ENCODE results near the gene TMEM163. TPM values are rescaled to one million over a fixed set of nuclear protein-coding genes. Genes with fewer than 3 reads are reported as not detected.

Gene TMEM163
- polyA plus RNA-seq, 1 donor: 0.39 TPM

DNA sequence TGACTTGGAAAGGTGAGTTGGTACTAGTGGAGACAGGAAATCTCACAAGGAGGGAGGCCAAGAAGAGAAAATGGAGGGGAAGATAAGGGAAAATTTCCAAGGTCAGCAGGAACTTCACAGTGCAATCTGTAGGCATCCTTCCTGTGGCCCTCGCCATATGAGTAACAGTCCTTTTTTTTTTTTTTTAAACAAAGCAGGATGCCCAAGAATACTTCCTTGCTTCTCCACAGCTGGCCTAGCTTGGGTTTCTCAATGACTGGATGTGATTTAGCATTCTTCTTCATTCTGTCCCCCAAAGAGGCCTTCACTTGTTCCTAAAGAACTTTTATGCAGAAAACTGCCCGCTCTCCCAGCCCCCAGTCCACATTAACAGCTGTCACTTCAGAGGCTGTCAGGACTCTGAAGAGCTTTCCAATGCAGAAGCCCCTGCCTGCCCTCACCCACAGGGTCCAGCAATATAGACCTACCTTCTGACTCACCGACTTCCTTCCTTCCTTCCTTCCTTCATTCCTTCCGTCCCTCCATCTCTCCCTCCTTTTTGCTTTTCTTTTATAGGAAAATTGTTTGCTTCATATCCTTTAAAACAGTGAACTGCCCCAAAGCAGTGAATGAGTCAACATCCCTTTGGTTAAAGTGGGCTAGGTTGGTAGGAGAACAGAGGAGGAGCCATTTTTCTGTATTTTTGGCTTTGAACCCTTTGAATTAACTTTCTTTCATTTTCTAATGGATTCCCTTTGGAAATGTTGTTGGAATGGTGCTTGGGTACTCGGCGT, 292.9 kb downstream of the TMEM163 start:
- H3K36me3 ChIP-seq (ENCODE audit: control insufficient read depth, insufficient read depth, low read length): peaks cover 40% of the 10 kb centered on the region
- no peaks in the 10 kb centered on the region for H3K9me3 ChIP-seq (ENCODE audit: control insufficient read depth, low read depth, low read length)
- 100% methylated on average over 2 of the region's 6 CpGs for WGBS (ENCODE audit: insufficient coverage, low lambda C conversion rate)
- H3K27ac ChIP-seq (ENCODE audit: low read length): no peak overlapping the region
- H3K4me3 ChIP-seq (ENCODE audit: low read length): no peak overlapping the region
- no peaks in the 10 kb centered on the region for H3K4me1 ChIP-seq (ENCODE audit: control insufficient read depth, insufficient read depth, low read length)
- no peak for DNase-seq
- H3K27me3 ChIP-seq (ENCODE audit: control insufficient read depth, insufficient read depth, low read length): no peaks in the 10 kb centered on the region

DNA sequence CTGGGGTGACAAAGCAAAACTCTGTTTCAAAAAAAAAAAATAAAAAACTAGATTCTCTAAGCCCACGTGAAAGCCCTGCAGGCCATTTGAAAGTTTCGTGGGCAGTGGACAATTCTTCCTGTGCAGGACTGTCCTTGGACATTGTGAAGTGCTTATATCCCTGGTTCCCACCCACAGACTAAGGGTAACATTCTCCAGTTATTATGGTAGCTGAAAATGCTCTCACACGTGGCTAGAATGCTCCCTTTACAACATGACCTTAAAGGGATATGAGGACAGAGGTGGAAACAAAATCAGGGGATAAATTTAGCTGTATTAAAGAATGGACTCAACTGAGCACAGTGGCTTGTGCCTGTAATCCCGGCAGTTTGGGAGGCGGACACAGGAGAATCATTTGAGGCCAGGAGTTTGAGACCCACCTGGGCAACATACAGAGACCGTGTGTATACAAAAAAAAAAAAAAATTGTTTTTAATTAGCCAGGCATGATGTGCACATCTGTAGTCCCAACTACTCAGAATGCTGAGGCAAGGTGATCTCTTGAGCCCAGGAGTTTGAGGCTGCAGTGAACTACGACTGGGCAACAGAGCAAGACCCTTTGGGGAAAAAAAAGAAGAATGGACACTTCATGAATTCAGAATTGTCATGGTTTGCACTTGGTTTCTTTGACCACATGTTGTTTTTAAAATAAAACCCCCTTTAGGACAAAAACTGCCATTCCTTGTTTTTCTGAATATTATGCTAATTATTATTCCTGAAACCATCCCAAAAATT, 297.1 kb downstream of the TMEM163 start:
- no CpG with 5 or more reads among the region's 7 CpGs for WGBS (ENCODE audit: insufficient coverage, low lambda C conversion rate)
- Histone ChIP-seq H3K4me3 (ENCODE audit: low read length) (no peak overlapping the region), H3K36me3 (ENCODE audit: control insufficient read depth, insufficient read depth, low read length) (peaks cover 21% of the 10 kb centered on the region), H3K27ac (ENCODE audit: low read length) (no peak overlapping the region), H3K27me3 (ENCODE audit: control insufficient read depth, insufficient read depth, low read length) (no peaks in the 10 kb centered on the region), H3K4me1 (ENCODE audit: control insufficient read depth, insufficient read depth, low read length) (no peaks in the 10 kb centered on the region), H3K9me3 (ENCODE audit: control insufficient read depth, low read depth, low read length) (no peaks in the 10 kb centered on the region)
- DNase-seq: no peak

DNA sequence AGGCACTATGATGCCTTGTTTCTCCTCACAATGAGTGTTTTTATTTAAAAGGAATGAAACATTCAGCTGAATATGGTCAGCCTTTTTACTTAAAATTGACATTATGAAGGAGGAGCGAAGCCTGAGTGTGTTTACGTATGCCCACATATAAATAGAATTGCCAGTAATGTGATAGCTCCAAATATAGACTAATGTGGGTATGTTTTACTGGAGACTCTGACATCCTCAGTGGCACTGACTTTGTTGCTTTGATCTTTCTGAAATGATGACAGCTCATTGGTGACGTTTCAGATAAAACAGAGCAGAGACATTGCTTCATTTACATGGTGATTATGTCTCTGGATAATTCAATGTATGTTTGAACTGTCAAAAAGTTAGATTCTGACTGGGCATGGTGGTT, 297.9 kb downstream of the TMEM163 start:
- Histone ChIP-seq H3K27ac (ENCODE audit: low read length) (no peak overlapping the region), H3K9me3 (ENCODE audit: control insufficient read depth, low read depth, low read length) (no peaks in the 10 kb centered on the region), H3K36me3 (ENCODE audit: control insufficient read depth, insufficient read depth, low read length) (peaks cover 21% of the 10 kb centered on the region), H3K27me3 (ENCODE audit: control insufficient read depth, insufficient read depth, low read length) (no peaks in the 10 kb centered on the region), H3K4me3 (ENCODE audit: low read length) (no peak overlapping the region), H3K4me1 (ENCODE audit: control insufficient read depth, insufficient read depth, low read length) (no peaks in the 10 kb centered on the region)
- DNase-seq: no peak
- no CpG with 5 or more reads among the region's 3 CpGs for WGBS (ENCODE audit: insufficient coverage, low lambda C conversion rate)

DNA sequence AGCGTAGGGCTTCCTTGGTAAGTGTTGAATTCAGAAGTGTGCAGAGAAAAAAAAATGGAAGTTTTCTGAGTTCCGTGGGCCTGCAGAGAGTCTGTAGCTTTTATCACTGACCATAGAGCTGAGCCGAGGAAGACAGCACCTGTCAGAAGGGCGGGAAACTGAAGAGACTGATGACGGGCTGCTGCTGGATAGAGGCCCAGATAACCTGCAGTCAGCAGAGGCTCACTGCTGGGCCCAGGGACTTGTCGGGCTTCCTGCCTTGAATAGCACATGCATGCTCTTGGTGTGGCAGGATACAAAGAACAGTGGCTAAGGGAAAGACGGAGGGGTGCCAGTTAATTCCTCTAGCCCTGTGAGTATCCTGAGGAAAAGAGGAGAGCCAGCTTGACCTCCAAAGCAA, 298.5 kb downstream of the TMEM163 start:
- H3K36me3 ChIP-seq (ENCODE audit: control insufficient read depth, insufficient read depth, low read length): peaks cover 21% of the 10 kb centered on the region
- H3K27me3 ChIP-seq (ENCODE audit: control insufficient read depth, insufficient read depth, low read length): no peaks in the 10 kb centered on the region
- no peaks in the 10 kb centered on the region for H3K9me3 ChIP-seq (ENCODE audit: control insufficient read depth, low read depth, low read length)
- no peak for DNase-seq
- 100% methylated on average over 1 of the region's 7 CpGs for WGBS (ENCODE audit: insufficient coverage, low lambda C conversion rate)
- no peak overlapping the region for H3K4me3 ChIP-seq (ENCODE audit: low read length)
- no peaks in the 10 kb centered on the region for H3K4me1 ChIP-seq (ENCODE audit: control insufficient read depth, insufficient read depth, low read length)
- no peak overlapping the region for H3K27ac ChIP-seq (ENCODE audit: low read length)

DNA sequence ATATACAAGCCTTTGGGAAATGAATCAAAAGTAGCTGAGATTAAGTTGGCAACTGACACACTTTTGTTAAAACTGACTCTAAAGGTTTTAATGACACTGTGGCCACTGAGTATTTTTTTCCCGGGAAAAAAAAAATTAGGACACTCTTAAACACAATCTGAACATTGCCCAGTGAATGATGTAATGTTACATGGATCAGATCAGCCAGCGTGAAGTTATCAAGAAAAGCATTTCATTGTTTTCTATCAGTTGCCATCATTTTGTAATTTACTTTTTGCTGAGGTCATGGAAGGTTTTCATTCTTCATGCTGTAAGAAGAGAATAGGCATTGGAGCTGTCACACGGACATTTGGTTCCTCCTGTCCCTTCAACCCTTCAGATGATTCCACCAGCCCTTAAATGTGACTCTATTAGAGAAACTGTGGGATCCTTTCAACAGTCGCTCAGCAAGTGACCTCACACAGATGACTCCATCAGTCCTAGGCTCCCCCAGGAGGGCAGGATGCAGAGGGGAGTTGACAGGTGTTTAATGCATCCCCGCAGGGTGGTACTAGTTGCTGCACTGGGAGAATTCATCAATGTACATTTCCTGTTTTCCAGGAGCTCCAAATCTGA, 300.7 kb downstream of the TMEM163 start:
- H3K4me1 ChIP-seq (ENCODE audit: control insufficient read depth, insufficient read depth, low read length): no peaks in the 10 kb centered on the region
- DNase-seq: no peak
- no peaks in the 10 kb centered on the region for H3K27me3 ChIP-seq (ENCODE audit: control insufficient read depth, insufficient read depth, low read length)
- H3K9me3 ChIP-seq (ENCODE audit: control insufficient read depth, low read depth, low read length): no peaks in the 10 kb centered on the region
- H3K36me3 ChIP-seq (ENCODE audit: control insufficient read depth, insufficient read depth, low read length): peaks cover 10% of the 10 kb centered on the region
- WGBS (ENCODE audit: insufficient coverage, low lambda C conversion rate): 80% methylated on average over 1 of the region's 5 CpGs
- no peak overlapping the region for H3K4me3 ChIP-seq (ENCODE audit: low read length)
- H3K27ac ChIP-seq (ENCODE audit: low read length): no peak overlapping the region

DNA sequence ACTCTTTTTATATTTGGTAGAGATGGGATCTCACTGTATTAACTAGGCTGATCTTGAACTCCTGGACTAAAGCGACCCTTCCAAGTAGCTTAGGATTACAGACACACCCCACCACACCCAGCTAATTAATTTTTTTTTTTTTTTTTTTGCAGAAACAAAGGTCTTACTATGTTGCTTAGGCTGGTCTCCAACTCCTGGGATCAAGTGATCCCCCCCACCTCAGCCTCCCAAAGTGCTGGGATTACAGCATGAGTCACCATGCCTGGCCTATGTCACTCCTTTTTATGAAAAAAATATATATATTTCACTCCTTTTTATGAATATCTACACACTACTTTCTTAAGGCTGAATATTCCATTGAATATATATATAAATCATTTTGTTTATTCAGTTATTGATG, 302.2 kb downstream of the TMEM163 start:
- no peak overlapping the region for H3K4me3 ChIP-seq (ENCODE audit: low read length)
- H3K36me3 ChIP-seq (ENCODE audit: control insufficient read depth, insufficient read depth, low read length): peaks cover 5% of the 10 kb centered on the region
- 83% methylated on average over 1 of the region's 1 CpG for WGBS (ENCODE audit: insufficient coverage, low lambda C conversion rate)
- H3K27me3 ChIP-seq (ENCODE audit: control insufficient read depth, insufficient read depth, low read length): no peaks in the 10 kb centered on the region
- no peak for DNase-seq
- no peaks in the 10 kb centered on the region for H3K9me3 ChIP-seq (ENCODE audit: control insufficient read depth, low read depth, low read length)
- no peaks in the 10 kb centered on the region for H3K4me1 ChIP-seq (ENCODE audit: control insufficient read depth, insufficient read depth, low read length)
- H3K27ac ChIP-seq (ENCODE audit: low read length): no peak overlapping the region

DNA sequence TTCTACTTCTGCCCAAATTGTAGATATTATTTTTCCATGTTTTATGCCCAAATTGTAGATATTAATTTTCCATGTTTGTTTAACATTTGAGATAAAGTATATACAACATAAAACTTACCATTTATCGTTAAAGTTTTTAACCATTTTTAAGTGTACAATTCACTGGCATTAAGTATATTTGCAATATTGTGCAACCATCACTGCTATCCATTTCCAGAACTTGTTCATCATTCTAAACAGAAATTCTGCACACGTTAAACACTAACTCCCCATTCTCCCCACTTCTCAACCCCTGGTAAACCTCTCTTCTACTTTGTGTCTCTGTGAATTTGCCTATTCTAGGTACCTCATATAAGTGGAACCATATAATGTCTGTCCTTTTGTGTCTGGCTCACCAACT, 302.8 kb downstream of the TMEM163 start:
- Histone ChIP-seq H3K36me3 (ENCODE audit: control insufficient read depth, insufficient read depth, low read length) (peaks cover 5% of the 10 kb centered on the region), H3K4me3 (ENCODE audit: low read length) (no peak overlapping the region), H3K27ac (ENCODE audit: low read length) (no peak overlapping the region), H3K9me3 (ENCODE audit: control insufficient read depth, low read depth, low read length) (no peaks in the 10 kb centered on the region), H3K4me1 (ENCODE audit: control insufficient read depth, insufficient read depth, low read length) (peaks cover 2% of the 10 kb centered on the region), H3K27me3 (ENCODE audit: control insufficient read depth, insufficient read depth, low read length) (no peaks in the 10 kb centered on the region)
- DNase-seq: no peak
- WGBS (ENCODE audit: insufficient coverage, low lambda C conversion rate): 80% methylated on average over 2 of the region's 2 CpGs

DNA sequence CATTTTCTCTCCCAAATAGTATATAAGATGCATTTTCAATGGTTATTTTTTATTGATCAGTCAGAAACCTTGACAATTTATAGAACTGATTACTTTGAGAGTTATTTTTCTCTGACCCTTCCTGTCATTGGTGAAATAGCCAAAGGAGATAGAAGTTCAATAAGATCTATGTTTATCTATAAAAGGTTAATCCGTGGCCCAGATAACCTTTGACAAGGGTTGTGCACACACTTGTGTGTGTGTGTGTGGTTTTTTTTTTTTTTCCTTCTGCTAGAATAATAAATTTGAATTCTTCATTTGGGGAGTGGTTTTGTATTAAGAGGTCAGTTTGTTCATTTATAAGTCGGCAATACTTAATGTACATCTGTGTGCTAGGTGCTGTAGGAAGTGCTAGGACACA, 304.9 kb downstream of the TMEM163 start:
- Histone ChIP-seq H3K4me1 (ENCODE audit: control insufficient read depth, insufficient read depth, low read length) (peaks cover 2% of the 10 kb centered on the region), H3K27ac (ENCODE audit: low read length) (no peak overlapping the region), H3K27me3 (ENCODE audit: control insufficient read depth, insufficient read depth, low read length) (no peaks in the 10 kb centered on the region), H3K4me3 (ENCODE audit: low read length) (no peak overlapping the region), H3K36me3 (ENCODE audit: control insufficient read depth, insufficient read depth, low read length) (no peaks in the 10 kb centered on the region), H3K9me3 (ENCODE audit: control insufficient read depth, low read depth, low read length) (no peaks in the 10 kb centered on the region)
- no peak for DNase-seq
- no CpG with 5 or more reads among the region's 2 CpGs for WGBS (ENCODE audit: insufficient coverage, low lambda C conversion rate)

DNA sequence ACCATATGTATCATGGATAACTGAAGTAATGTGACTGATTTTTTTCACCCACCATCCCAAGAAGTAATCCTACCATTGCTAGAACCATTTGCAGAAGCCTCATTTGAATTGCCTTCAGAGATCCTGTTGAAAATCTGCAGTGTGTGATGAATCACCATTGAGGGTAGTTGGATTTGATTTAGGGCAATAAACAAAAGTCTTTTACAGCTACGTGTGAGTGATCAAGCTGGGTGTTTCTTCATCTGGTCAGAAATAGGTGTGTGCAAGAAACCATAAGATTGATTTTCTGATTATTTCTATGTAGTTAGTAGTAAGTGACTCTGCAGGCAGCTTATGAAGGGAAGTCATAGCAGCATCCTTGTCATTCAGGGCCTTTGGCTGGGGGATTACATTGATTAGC, 305.4 kb downstream of the TMEM163 start:
- no peaks in the 10 kb centered on the region for H3K9me3 ChIP-seq (ENCODE audit: control insufficient read depth, low read depth, low read length)
- H3K4me1 ChIP-seq (ENCODE audit: control insufficient read depth, insufficient read depth, low read length): peaks cover 2% of the 10 kb centered on the region
- H3K27ac ChIP-seq (ENCODE audit: low read length): no peak overlapping the region
- H3K27me3 ChIP-seq (ENCODE audit: control insufficient read depth, insufficient read depth, low read length): no peaks in the 10 kb centered on the region
- H3K36me3 ChIP-seq (ENCODE audit: control insufficient read depth, insufficient read depth, low read length): no peaks in the 10 kb centered on the region
- no CpG with 5 or more reads among the region's 1 CpG for WGBS (ENCODE audit: insufficient coverage, low lambda C conversion rate)
- DNase-seq: no peak
- H3K4me3 ChIP-seq (ENCODE audit: low read length): no peak overlapping the region

DNA sequence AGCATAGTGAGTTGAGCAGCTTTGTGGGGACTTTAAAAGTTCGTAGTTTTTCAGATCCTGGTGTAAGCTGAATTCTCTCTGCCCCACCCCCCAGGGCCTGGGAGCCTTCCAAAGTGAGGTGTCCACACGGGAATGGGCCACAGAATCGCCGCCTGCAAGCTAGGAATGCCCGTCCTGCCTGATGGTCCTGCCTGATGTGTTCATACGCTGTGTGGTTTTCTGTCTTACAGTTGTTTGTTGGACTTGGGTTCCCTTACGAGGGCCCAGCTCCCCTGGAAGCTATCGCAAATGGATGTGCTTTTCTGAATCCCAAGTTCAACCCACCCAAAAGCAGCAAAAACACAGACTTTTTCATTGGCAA, 306.2 kb downstream of the TMEM163 start:
- no peak overlapping the region for H3K27ac ChIP-seq (ENCODE audit: low read length)
- DNase-seq: no peak
- H3K27me3 ChIP-seq (ENCODE audit: control insufficient read depth, insufficient read depth, low read length): no peaks in the 10 kb centered on the region
- no CpG with 5 or more reads among the region's 8 CpGs for WGBS (ENCODE audit: insufficient coverage, low lambda C conversion rate)
- H3K4me3 ChIP-seq (ENCODE audit: low read length): no peak overlapping the region
- peaks cover 2% of the 10 kb centered on the region for H3K4me1 ChIP-seq (ENCODE audit: control insufficient read depth, insufficient read depth, low read length)
- no peaks in the 10 kb centered on the region for H3K9me3 ChIP-seq (ENCODE audit: control insufficient read depth, low read depth, low read length)
- peaks cover 2% of the 10 kb centered on the region for H3K36me3 ChIP-seq (ENCODE audit: control insufficient read depth, insufficient read depth, low read length)
